Spinal cord (tissue), 10 donors: Measurements from ENCODE around the gene ZNF366. TPM values are rescaled to one million over a fixed set of nuclear protein-coding genes. Genes with fewer than 3 reads are reported as not detected.

Experiments used
- DNase-seq, 6 donors: peaks; one replicate each; pipeline versions ENCODE4 v3.0.0 to v3.0.0-alpha.2; 2013 to 2015; ENCODE audit warnings: low spot score in 6 of 6, low read depth in 4 of 6
- H3K27ac ChIP-seq: one replicate; pipeline ENCODE4 v1.5.1; 2013; ENCODE audit warnings: low read depth, low read length, control low read depth
- H3K27me3 ChIP-seq: one replicate; pipeline ENCODE4 v1.6.1; 2013; ENCODE audit warnings: low read length; ENCODE audit not compliant: control insufficient read depth, insufficient read depth
- H3K36me3 ChIP-seq: one replicate; pipeline ENCODE4 v1.6.1; 2013; ENCODE audit warnings: low read length; ENCODE audit not compliant: control insufficient read depth, insufficient read depth
- H3K4me1 ChIP-seq: one replicate; pipeline ENCODE4 v1.6.1; 2013; ENCODE audit warnings: low read length; ENCODE audit not compliant: control insufficient read depth, insufficient read depth
- H3K4me3 ChIP-seq: one replicate; pipeline ENCODE4 v1.5.1; 2013; ENCODE audit warnings: low read depth, low read length, control low read depth
- H3K9me3 ChIP-seq: one replicate; pipeline ENCODE4 v1.6.1; 2013; ENCODE audit warnings: low read length; ENCODE audit not compliant: control insufficient read depth, insufficient read depth
- WGBS: methylation state at CpG from one replicate; pipeline ENCODE4 v1.1.5; 2013; ENCODE audit warnings: missing lambda C conversion rate; ENCODE audit not compliant: insufficient coverage; 5-methylcytosine and 5-hydroxymethylcytosine counted together
- polyA plus RNA-seq, 2 donors: library from polyadenylated mRNA; unstranded; fragments of 120-200 nt; gene quantifications; one replicate each; pipeline ENCODE4 v1.2.1, GENCODE V29; 2013; ENCODE audit not compliant: insufficient read length in 2 of 2
- total RNA-seq, 2 donors: library from RNA; depleted of rRNA in 1 of 2; stranded (reverse); fragments of 120-200 nt in 1 of 2; fragments of >200 nt in 1 of 2; gene quantifications; one replicate each; pipeline versions ENCODE4 v1.2.3 to v1.2.4, GENCODE V29; 2013 to 2014
- donor health status: healthy.

ZNF366 gene
- total and polyA plus RNA-seq, 4 donors, result 1.7 to 4.3 (median 3.4) TPM

- H3K9me3 ChIP-seq, result no peaks in the 10 kb centered on the region
- H3K4me3 ChIP-seq, result no peak overlapping the region
- WGBS, result 100% methylated on average over 1 of the region's 2 CpGs
- H3K27ac ChIP-seq, result no peak overlapping the region
- DNase-seq, result no peak
- H3K27me3 ChIP-seq, result no peaks in the 10 kb centered on the region
- no peaks in the 10 kb centered on the region for H3K4me1 ChIP-seq
- peaks cover 4% of the 10 kb centered on the region for H3K36me3 ChIP-seq
These were observed 42.1 kb downstream of the ZNF366 start for GRCh38 chr5:72465066-72465465.

- no peak overlapping the region for H3K27ac ChIP-seq
- H3K27me3 ChIP-seq, result no peaks in the 10 kb centered on the region
- WGBS, result no CpG with 5 or more reads among the region's 6 CpGs
- no peak overlapping the region for H3K4me3 ChIP-seq
- peaks cover 4% of the 10 kb centered on the region for H3K4me1 ChIP-seq
- DNase-seq, result no peak
- peaks cover 4% of the 10 kb centered on the region for H3K36me3 ChIP-seq
- no peaks in the 10 kb centered on the region for H3K9me3 ChIP-seq
These were observed 43.1 kb downstream of the ZNF366 start for GRCh38 chr5:72464071-72464470.

DNA sequence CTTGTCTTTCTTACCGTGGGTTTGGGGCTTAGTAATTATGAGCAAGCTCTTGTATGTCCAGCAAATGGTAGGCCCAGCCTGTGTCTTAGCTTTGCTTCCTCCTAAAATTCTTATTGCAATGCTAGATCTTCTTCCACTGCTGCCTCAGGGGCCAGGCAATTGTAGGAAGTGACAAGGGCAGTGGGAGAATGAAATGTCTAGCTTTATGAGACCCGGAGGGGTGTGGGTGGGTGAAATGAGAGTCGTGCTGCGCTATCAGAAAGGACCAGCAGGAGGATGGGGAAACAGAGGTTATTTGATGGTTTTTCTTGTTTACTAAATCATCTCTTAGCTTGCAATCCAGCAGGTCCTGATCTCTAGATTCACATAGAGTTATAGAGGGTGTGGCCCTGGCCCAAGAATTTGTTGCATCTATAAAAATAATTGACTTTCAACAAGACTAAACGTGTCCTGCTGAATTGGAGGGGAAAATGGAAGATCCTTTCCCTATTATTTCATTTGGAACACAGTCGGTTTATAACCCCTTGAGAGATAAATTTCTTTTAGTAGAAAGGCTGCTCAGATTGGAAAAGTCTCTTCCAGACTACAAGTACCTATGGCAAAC is 43.7 kb downstream of the ZNF366 start:
- Histone ChIP-seq H3K27me3 (no peaks in the 10 kb centered on the region), H3K9me3 (no peaks in the 10 kb centered on the region), H3K36me3 (peaks cover 4% of the 10 kb centered on the region), H3K4me3 (no peak overlapping the region), H3K27ac (no peak overlapping the region), H3K4me1 (peaks cover 7% of the 10 kb centered on the region)
- no peak for DNase-seq
- WGBS, result 20% methylated on average over 1 of the region's 6 CpGs

GRCh38 chr5:72460413-72460812 is 46.8 kb downstream of the ZNF366 start:
- no peaks in the 10 kb centered on the region for H3K27me3 ChIP-seq
- 97% methylated on average over 27 of the region's 27 CpGs for whole genome bisulfite sequencing
- no peak for DNase-seq

DNA sequence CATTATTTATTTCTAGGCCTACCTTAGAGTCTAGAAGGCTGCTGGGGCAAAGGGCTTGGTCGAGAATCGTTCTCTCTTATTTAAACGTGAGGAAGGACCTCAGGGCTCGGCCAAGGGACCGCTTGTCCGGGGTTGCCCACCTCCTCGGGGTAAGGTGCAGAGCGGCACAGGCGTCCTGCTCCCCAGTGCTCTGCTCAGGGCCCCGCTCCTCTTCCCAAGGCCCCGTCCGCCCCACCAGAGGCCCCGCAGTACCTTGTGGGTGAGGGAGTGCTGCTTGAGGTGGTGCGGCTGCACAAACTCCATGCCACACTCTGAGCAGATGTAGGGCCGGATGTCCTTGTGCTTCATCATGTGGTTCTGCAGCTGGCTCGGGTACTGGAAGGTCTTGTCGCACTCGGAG is 47.3 kb downstream of the ZNF366 start:
- Histone ChIP-seq H3K9me3 (no peaks in the 10 kb centered on the region), H3K4me3 (no peak overlapping the region), H3K36me3 (peaks cover 4% of the 10 kb centered on the region), H3K4me1 (peaks cover 17% of the 10 kb centered on the region), H3K27ac (no peak overlapping the region), H3K27me3 (no peaks in the 10 kb centered on the region)
- WGBS, result 95% methylated on average over 18 of the region's 18 CpGs
- no peak for DNase-seq

More at GRCh38 chr5:72460413-72460812, 46.8 kb downstream of the ZNF366 start:
- Histone ChIP-seq H3K9me3 (no peaks in the 10 kb centered on the region), H3K27ac (no peak overlapping the region), H3K4me3 (no peak overlapping the region), H3K4me1 (peaks cover 17% of the 10 kb centered on the region), H3K36me3 (peaks cover 4% of the 10 kb centered on the region)

DNA sequence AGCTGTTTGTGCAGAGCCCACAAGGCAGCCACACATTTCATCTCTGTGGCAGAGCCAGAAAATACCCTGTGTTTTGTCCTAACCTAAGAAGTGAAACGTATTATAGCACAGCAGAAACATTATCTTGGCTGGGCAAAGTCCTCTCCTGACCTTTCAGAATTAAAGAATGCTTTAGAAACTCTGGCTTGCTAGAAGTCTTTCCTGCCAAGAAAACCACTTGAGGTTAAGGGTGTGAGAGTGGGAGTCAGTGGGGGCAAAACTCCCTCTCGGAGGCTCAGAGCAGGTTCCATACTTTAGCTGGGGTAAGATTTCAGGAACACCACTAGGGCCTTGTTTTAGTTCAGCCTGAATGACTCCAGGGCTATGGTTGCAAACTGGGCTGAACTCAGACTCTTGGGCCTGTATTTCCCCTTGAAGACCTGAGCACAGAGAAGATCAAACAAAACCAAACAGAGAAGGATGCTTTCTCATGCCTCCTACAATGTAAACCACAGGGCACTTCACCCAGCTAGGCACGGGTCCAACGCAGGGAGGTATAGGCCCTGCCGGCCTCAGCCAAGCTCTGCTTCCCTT is 48.0 kb downstream of the ZNF366 start:
- Histone ChIP-seq H3K36me3 (peaks cover 4% of the 10 kb centered on the region), H3K4me3 (no peak overlapping the region), H3K4me1 (peaks cover 17% of the 10 kb centered on the region), H3K27me3 (no peaks in the 10 kb centered on the region), H3K9me3 (no peaks in the 10 kb centered on the region), H3K27ac (no peak overlapping the region)
- 60% methylated on average over 1 of the region's 5 CpGs for WGBS
- DNase-seq, result peak in 1 of 6 donors; percentile 25

DNA sequence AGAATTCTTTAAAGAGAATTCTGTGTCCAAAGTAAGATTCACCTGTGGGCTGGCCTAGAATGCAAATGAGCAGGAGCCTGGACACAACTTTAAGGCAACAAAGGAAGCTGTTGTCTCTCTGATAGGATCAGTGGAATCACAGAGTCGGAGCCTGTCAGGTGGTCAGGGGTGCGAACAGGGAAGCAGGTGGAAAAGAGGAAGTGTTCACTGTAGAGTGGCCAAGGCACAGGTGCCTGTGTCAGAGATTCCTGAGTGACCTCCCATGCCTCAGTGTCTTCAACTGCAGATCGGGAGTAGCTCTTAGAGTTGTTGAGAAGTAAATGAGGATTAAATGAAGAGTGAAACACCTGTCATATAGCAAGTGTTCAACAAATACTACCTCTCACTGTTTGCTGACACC is 48.8 kb downstream of the ZNF366 start:
- H3K4me3 ChIP-seq, result no peak overlapping the region
- DNase-seq, result no peak
- H3K4me1 ChIP-seq, result peaks cover 19% of the 10 kb centered on the region
- H3K9me3 ChIP-seq, result no peaks in the 10 kb centered on the region
- H3K27me3 ChIP-seq, result no peaks in the 10 kb centered on the region
- peaks cover 4% of the 10 kb centered on the region for H3K36me3 ChIP-seq
- 85% methylated on average over 2 of the region's 3 CpGs for WGBS
- H3K27ac ChIP-seq, result no peak overlapping the region

DNA sequence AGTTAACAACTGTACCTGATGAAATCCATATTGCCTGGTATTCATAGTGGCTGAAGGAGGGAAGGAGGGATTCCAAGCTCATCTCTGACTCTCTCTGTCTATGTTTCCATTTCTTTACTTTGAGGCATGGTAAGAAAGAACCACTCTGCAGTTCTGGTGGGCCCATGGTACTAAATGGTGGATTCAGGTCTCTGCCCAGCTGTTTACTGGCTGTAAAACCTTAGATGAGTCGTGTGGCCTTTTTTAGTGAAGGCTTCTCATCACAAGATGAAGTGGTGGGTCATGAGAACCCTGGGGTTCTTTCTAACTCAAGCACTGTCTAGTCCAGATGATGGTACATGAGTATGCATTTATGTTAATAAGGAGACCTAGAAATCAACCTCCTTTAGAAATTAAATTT is 49.7 kb downstream of the ZNF366 start:
- no peak overlapping the region for H3K4me3 ChIP-seq
- WGBS, result no CpG with 5 or more reads among the region's 1 CpG
- H3K27ac ChIP-seq, result no peak overlapping the region
- H3K36me3 ChIP-seq, result peaks cover 4% of the 10 kb centered on the region
- H3K4me1 ChIP-seq, result peaks cover 28% of the 10 kb centered on the region
- no peaks in the 10 kb centered on the region for H3K9me3 ChIP-seq
- DNase-seq, result no peak
- H3K27me3 ChIP-seq, result no peaks in the 10 kb centered on the region

DNA sequence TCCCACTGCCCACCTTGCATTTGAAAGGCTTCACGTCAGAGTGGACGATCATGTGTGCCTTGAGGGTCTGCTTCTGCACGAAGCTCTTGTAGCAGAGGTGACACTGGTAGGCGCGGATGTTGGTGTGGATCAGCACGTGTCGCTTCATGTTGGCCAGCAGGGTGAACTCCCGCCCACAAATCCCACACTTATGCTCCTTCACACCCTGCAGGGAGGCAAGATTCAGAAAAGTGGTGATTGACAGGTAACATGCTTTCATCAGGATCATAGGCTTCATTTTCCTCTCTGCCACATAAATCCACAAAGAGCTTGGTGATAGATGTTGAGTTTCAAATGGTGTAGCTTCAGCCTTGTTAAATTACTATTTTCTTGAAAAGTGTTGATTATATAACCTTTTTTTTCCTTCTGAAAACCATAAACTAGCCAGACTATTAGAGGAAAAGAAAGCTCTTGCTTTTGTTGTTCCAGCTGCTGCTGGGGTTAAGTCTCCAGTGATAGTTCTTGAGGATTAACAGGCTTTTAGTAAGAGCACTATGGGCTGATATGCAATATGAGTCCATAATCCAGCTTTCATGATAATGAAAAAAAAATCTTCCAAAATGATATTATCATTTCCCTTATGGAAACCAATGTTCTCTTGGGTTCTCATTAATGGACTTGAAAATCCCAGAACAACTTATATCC is 50.7 kb downstream of the ZNF366 start:
- Histone ChIP-seq H3K27me3 (no peaks in the 10 kb centered on the region), H3K4me1 (peaks cover 37% of the 10 kb centered on the region)
- no peak for DNase-seq

GRCh38 chr5:72455476-72455875 is 51.7 kb downstream of the ZNF366 start:
- 92% methylated on average over 6 of the region's 9 CpGs for WGBS

More for the DNA sequence above, 50.7 kb downstream of the ZNF366 start:
- peaks cover 4% of the 10 kb centered on the region for H3K36me3 ChIP-seq
- H3K27ac ChIP-seq, result no peak overlapping the region
- WGBS, result 100% methylated on average over 1 of the region's 8 CpGs
- H3K9me3 ChIP-seq, result no peaks in the 10 kb centered on the region
- H3K4me3 ChIP-seq, result no peak overlapping the region

More at GRCh38 chr5:72455476-72455875, 51.7 kb downstream of the ZNF366 start:
- DNase-seq, result no peak
- no peaks in the 10 kb centered on the region for H3K9me3 ChIP-seq
- H3K36me3 ChIP-seq, result peaks cover 4% of the 10 kb centered on the region
- no peak overlapping the region for H3K4me3 ChIP-seq
- no peak overlapping the region for H3K27ac ChIP-seq
- peaks cover 41% of the 10 kb centered on the region for H3K4me1 ChIP-seq
- H3K27me3 ChIP-seq, result no peaks in the 10 kb centered on the region
